Caco-2 (cell line): Measurements from ENCODE around the gene LCLAT1. TPM values are rescaled to one million over a fixed set of nuclear protein-coding genes. Genes with fewer than 3 reads are reported as not detected.

Experiments used
- BruUV-seq: library from RNA; stranded (reverse); fragments of 400-500 nt; replicated peaks from 2 replicates; lab custom pipeline; 2021; lab: Mats Ljungman, UMichigan
- CTCF ChIA-PET: fragments of 300-600 bp; sonication (Branson Sonifier 250); formaldehyde crosslinking; loops from one replicate; lab custom pipeline; 2022; ENCODE audit warnings: antibody characterized with exemption; lab: Charles Lee
- POLR2A ChIA-PET: fragments of 300-600 bp; sonication (Branson Sonifier 250); formaldehyde crosslinking; loops from one replicate; lab custom pipeline; 2022; ENCODE audit warnings: antibody characterized with exemption; lab: Charles Lee
- DNase-seq, 2 experiments: peaks; one replicate each; pipeline versions ENCODE4 v3.0.0 to v3.0.0-alpha.2; 2020 to 2022
- H3K27me3 ChIP-seq: replicated peaks from 2 replicates; pipeline ENCODE4 v1.6.0; 2011; ENCODE audit warnings: low read length; ENCODE audit not compliant: control insufficient read depth, insufficient read depth
- H3K36me3 ChIP-seq: 2 replicates; pipeline ENCODE4 v1.5.1; 2011; ENCODE audit warnings: low read length; ENCODE audit not compliant: control insufficient read depth, insufficient read depth
- H3K4me1 ChIP-seq: fragments of 250-450 bp; sonication (Bioruptor Pico); 2 replicates; pipeline ENCODE4 v1.5.1; 2020; ENCODE audit warnings: mild to moderate bottlenecking
- H3K4me3 ChIP-seq: 2 replicates; pipeline ENCODE4 v1.5.1; 2011; ENCODE audit warnings: low read depth, mild to moderate bottlenecking, control low read depth, low read length
- H3K9me3 ChIP-seq: fragments of 250-450 bp; sonication (Bioruptor Pico); 2 replicates; pipeline ENCODE4 v1.5.1; 2020; ENCODE audit warnings: mild to moderate bottlenecking, moderate library complexity
- H3K27ac Mint-ChIP-seq: one replicate; pipeline ENCODE4 v1.8.0; 2022; ENCODE audit warnings: mixed read lengths; ENCODE audit not compliant: unreplicated experiment
- H3K27me3 Mint-ChIP-seq: one replicate; pipeline ENCODE4 v1.8.0; 2022; ENCODE audit warnings: mixed read lengths; ENCODE audit not compliant: insufficient read depth, unreplicated experiment
- H3K36me3 Mint-ChIP-seq: one replicate; pipeline ENCODE4 v1.8.0; 2022; ENCODE audit warnings: mild to moderate bottlenecking, mixed read lengths; ENCODE audit not compliant: insufficient read depth, unreplicated experiment
- H3K4me1 Mint-ChIP-seq: one replicate; pipeline ENCODE4 v1.8.0; 2022; ENCODE audit warnings: low read depth, mixed read lengths; ENCODE audit not compliant: unreplicated experiment
- H3K4me3 Mint-ChIP-seq: one replicate; pipeline ENCODE4 v1.8.0; 2022; ENCODE audit warnings: mild to moderate bottlenecking, moderate library complexity, mixed read lengths; ENCODE audit not compliant: unreplicated experiment
- H3K9me3 Mint-ChIP-seq: one replicate; pipeline ENCODE4 v1.8.0; 2022; ENCODE audit warnings: mixed read lengths; ENCODE audit not compliant: unreplicated experiment
- intact Hi-C: fragments of 100-400 bp; cut with micrococcal nuclease; formaldehyde crosslinking; loops from one replicate; pipeline ENCODE4 v1.10.0; 2022; ENCODE audit not compliant: unreplicated experiment
- total RNA-seq: library from RNA; stranded (reverse); gene quantifications from 2 replicates; pipeline ENCODE4 v1.2.3, GENCODE V29; 2022
- TF ChIP-seq, protein P1 (sequence below), 2 experiments: fragments of 200-600 bp in 1 of 2; IDR thresholded peaks; 1 replicate in 1 of 2; 2 replicates in 1 of 2; pipeline versions ENCODE4 v1.5.1 to v1.8.0; 2011 to 2022; ENCODE audit warnings: antibody characterized with exemption in 1 of 2, control low read depth in 1 of 2, inconsistent platforms in 1 of 2, low read depth in 1 of 2, low read length in 1 of 2, mild to moderate bottlenecking in 1 of 2, moderate library complexity in 1 of 2; ENCODE audit not compliant: insufficient read depth in 1 of 2, severe bottlenecking in 1 of 2, unreplicated experiment in 1 of 2

LCLAT1 gene
- total RNA-seq, 1 experiment from 2014 or later = 52.2 TPM

DNA sequence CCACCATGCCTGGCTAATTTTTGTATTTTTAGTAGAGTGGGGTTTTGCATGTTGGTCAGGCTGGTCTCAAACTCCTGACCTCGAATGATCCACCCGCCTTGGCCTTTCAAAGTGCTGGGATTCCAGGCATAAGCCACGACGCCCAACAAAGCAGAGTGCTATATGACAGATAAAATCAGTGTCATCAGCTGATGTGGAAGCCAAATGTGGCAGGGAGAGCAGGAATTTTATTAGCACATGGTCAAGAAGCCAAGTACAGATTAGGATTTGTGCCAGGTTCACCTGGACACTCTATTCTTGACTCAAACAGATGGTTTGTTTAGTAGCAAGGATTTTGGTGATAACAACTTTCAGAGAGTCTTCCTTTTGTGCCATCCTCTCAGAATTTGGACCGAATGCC, 62.7 kb downstream of the LCLAT1 start:
- H3K9me3 ChIP-seq = peaks cover 12% of the 10 kb centered on the region; the same call in 1 of the 2 replicates
- DNase-seq = no peak
- no peaks in the 10 kb centered on the region for H3K9me3 Mint-ChIP-seq
- H3K36me3 Mint-ChIP-seq = no peaks in the 10 kb centered on the region
- no TSS peak for BruUV-seq
- no peaks in the 10 kb centered on the region for H3K27me3 Mint-ChIP-seq
- POLR2A ChIA-PET = no interaction called here
- H3K4me1 ChIP-seq = peaks cover 28% of the 10 kb centered on the region
- no peaks in the 10 kb centered on the region for H3K36me3 ChIP-seq
- no peak overlapping the region for H3K4me3 ChIP-seq
- peaks cover 37% of the 10 kb centered on the region for H3K4me1 Mint-ChIP-seq
- H3K4me3 Mint-ChIP-seq = no peak overlapping the region
- TF ChIP-seq, protein P1, sequence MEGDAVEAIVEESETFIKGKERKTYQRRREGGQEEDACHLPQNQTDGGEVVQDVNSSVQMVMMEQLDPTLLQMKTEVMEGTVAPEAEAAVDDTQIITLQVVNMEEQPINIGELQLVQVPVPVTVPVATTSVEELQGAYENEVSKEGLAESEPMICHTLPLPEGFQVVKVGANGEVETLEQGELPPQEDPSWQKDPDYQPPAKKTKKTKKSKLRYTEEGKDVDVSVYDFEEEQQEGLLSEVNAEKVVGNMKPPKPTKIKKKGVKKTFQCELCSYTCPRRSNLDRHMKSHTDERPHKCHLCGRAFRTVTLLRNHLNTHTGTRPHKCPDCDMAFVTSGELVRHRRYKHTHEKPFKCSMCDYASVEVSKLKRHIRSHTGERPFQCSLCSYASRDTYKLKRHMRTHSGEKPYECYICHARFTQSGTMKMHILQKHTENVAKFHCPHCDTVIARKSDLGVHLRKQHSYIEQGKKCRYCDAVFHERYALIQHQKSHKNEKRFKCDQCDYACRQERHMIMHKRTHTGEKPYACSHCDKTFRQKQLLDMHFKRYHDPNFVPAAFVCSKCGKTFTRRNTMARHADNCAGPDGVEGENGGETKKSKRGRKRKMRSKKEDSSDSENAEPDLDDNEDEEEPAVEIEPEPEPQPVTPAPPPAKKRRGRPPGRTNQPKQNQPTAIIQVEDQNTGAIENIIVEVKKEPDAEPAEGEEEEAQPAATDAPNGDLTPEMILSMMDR (IDR thresholded peaks at IDR 0.05; ENCODE audit: insufficient read depth in 1 of 2, low read depth in 1 of 2, low read length in 1 of 2, severe bottlenecking in 1 of 2, unreplicated experiment in 1 of 2) = no peak
- intact Hi-C loops = loop anchor here (2.0 to 5.0 kb wide), 2 partner anchors 39 to 362 kb away; partner anchors contain the start of gene YPEL5
- CTCF ChIA-PET = no interaction called here
- no peak overlapping the region for H3K27ac Mint-ChIP-seq
- H3K27me3 ChIP-seq = no peaks in the 10 kb centered on the region

DNA sequence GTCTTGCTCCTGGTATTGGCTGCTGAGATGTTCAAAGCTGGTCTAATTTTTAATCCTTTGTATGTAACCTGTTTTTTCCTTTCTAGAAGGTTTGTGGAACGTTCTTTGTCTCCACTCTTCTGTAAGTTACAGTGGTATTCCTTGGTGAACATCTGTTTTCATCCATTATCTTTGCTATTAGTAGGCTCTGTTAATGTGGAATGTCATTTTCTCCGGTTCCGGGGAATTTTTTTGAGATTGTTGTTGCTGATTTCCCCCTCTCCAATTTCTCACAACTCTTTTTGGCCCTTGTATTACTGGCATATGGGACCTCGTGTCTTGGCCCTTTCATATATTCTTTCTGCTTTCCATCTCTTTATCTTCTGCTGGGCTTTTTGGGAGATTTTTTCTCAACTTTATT, 63.4 kb downstream of the LCLAT1 start:
- peaks cover 12% of the 10 kb centered on the region; the same call in 1 of the 2 replicates for H3K9me3 ChIP-seq
- Mint-ChIP-seq H3K27me3 (no peaks in the 10 kb centered on the region), H3K27ac (peak overlapping the region; percentile 38), H3K4me1 (peaks cover 44% of the 10 kb centered on the region), H3K36me3 (no peaks in the 10 kb centered on the region), H3K4me3 (no peak overlapping the region), H3K9me3 (no peaks in the 10 kb centered on the region)
- ChIA-PET POLR2A (no interaction called here), CTCF (no interaction called here)
- BruUV-seq = no TSS peak
- H3K4me3 ChIP-seq = no peak overlapping the region
- DNase-seq = no peak
- no peaks in the 10 kb centered on the region for H3K27me3 ChIP-seq
- H3K4me1 ChIP-seq = peaks cover 30% of the 10 kb centered on the region
- no peaks in the 10 kb centered on the region for H3K36me3 ChIP-seq
- intact Hi-C loops = loop anchor here (2.0 to 5.0 kb wide), 2 partner anchors 38 to 363 kb away; partner anchors contain the start of gene YPEL5
- TF ChIP-seq, protein P1 (IDR thresholded peaks at IDR 0.05; ENCODE audit: insufficient read depth in 1 of 2, low read depth in 1 of 2, low read length in 1 of 2, severe bottlenecking in 1 of 2, unreplicated experiment in 1 of 2) = no peak

DNA sequence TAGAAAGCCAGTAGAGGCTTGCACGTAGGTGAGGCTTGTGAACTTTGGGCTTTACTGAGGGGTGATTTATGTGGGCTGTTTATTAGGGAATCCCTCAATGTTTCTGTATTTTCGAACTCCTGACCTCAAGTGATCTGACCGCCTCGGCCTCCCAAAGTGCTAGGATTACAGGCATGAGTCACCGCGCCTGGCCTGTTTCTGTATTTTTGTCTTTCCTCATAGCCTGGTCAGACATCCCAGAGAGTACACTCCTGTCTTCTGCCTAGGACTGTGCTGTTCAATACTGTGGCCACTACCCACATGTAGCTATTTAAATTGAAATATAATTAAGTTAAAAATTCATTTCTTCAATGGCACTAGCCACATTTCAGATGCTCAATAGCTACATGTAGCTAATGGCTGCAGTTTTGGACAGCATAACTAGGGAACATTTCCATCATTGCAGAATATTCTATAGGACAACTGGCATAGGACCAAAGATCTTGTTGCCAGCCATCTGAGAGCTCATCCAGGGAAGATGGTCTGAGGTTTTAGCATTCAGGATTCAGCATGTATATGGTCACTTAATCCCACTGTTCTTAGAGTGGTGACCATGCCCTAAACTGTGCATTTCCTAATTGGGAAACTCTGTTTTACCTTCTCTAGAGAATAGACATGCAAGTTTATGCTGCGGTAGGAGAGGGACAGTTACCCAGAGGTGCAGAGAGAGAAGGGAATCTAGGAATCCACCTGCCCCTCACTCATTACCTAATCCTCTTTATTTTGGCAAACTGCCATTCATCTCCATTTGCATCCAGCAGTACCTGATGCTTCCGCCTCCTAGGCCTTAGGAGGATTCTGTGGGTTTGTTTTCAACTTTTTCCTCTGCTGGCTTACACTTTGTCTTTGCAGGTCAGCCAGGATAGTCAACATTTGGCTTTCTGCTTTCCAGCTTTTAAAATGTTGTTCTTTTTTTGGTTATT, 64.4 kb downstream of the LCLAT1 start:
- no peak overlapping the region for H3K4me3 Mint-ChIP-seq
- H3K27me3 Mint-ChIP-seq = no peaks in the 10 kb centered on the region
- peak; percentile 31 to 55 for DNase-seq
- no peak overlapping the region for H3K4me3 ChIP-seq
- intact Hi-C loops = loop anchor here (2.0 to 5.0 kb wide), 2 partner anchors 37 to 364 kb away; partner anchors contain the start of gene YPEL5
- no peaks in the 10 kb centered on the region for H3K9me3 Mint-ChIP-seq
- H3K4me1 Mint-ChIP-seq = peaks cover 44% of the 10 kb centered on the region
- peaks cover 12% of the 10 kb centered on the region; the same call in 1 of the 2 replicates for H3K9me3 ChIP-seq
- H3K4me1 ChIP-seq = peaks cover 30% of the 10 kb centered on the region
- POLR2A ChIA-PET = no interaction called here
- H3K27ac Mint-ChIP-seq = peak overlapping the region; percentile 38
- TF ChIP-seq, protein P1 (IDR thresholded peaks at IDR 0.05; ENCODE audit: insufficient read depth in 1 of 2, low read depth in 1 of 2, low read length in 1 of 2, severe bottlenecking in 1 of 2, unreplicated experiment in 1 of 2) = no peak
- CTCF ChIA-PET = no interaction called here
- no peaks in the 10 kb centered on the region for H3K36me3 Mint-ChIP-seq
- H3K36me3 ChIP-seq = no peaks in the 10 kb centered on the region
- no TSS peak for BruUV-seq
- H3K27me3 ChIP-seq = no peaks in the 10 kb centered on the region
